Measurements from ENCODE around the gene CYB5R4. TPM values are rescaled to one million over a fixed set of nuclear protein-coding genes. Genes with fewer than 3 reads are reported as not detected.

CYB5R4 gene
- total RNA-seq, 4 donors from 2014 or later = 8.5 to 13.2 (median 10.2) TPM

DNA sequence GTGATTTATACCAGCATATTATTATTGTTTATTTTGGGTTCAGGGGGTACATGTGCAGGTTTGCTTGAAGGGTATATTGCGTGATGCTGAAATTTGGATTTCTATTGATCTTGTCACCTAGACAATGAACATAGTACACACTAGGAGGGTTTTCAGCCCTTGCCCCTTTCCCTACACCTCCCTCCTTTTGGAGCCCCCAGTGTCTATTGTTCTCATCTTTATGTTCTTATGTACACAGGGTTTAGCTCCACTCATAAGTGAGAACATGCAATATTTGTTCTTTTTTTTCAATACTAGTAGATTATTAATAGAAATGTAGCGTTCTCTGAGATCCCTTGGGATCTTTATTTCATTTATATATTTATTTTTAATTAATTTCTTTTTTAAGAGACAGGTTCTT is 94.9 kb downstream of the CYB5R4 start:
- in situ Hi-C loops (cut with MboI; ENCODE audit: low sequenced_read_pairs in 4 of 4) = no loop called here
- Histone ChIP-seq H3K4me1 (no peaks in the 10 kb centered on the region), H3K36me3 (peaks cover 0 to 18% of the 10 kb centered on the region in 2 donors), H3K9me3 (no peaks in the 10 kb centered on the region), H3K4me3 (no peak overlapping the region), H3K27ac (no peak overlapping the region), H3K27me3 (no peaks in the 10 kb centered on the region)
- intact Hi-C loops (cut with DNase I; ENCODE audit: low total_unique reads) = no loop called here
- no peak for ATAC-seq
- TF ChIP-seq CTCF (IDR thresholded peaks at IDR 0.05 in 4 of 5, conservative IDR thresholded peaks at IDR 0.05 in 1 of 5) (no peak), POLR2A (IDR thresholded peaks at IDR 0.05) (no peak)
- no peak for DNase-seq

DNA sequence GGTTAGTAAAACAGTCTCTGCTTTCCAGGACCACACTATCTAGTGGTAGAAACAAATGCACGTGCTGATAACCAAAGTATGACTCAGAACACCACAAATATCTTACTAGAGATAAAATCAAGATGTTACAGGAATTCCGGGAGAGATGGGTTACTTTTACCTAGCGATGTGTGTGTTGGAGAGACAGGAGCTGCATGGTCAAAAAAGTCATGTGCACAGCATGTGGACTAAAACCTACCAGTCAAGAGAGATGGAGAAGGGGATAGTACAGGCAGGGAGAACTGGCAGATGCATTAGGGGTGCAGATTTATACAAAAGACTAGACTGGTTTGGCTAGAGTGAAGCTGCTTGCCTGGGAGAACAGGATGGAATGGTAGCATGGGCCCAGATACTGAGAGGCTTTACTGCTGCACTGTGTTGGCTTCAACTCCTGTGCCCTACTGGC is 98.8 kb downstream of the CYB5R4 start:
- in situ Hi-C loops (cut with MboI; ENCODE audit: low sequenced_read_pairs in 4 of 4) (no loop called here), intact Hi-C loops (cut with DNase I; ENCODE audit: low total_unique reads) (no loop called here)
- H3K27me3 ChIP-seq = no peaks in the 10 kb centered on the region
- ATAC-seq (no peak), DNase-seq (no peak)
- peaks cover 0 to 45% of the 10 kb centered on the region in 2 donors for H3K36me3 ChIP-seq
- no peak for TF ChIP-seq CTCF (IDR thresholded peaks at IDR 0.05 in 4 of 5, conservative IDR thresholded peaks at IDR 0.05 in 1 of 5)
- no peak for TF ChIP-seq POLR2A (IDR thresholded peaks at IDR 0.05)
- no peak overlapping the region for H3K27ac ChIP-seq
- H3K4me1 ChIP-seq = no peaks in the 10 kb centered on the region
- no peak overlapping the region for H3K4me3 ChIP-seq
- no peaks in the 10 kb centered on the region for H3K9me3 ChIP-seq

DNA sequence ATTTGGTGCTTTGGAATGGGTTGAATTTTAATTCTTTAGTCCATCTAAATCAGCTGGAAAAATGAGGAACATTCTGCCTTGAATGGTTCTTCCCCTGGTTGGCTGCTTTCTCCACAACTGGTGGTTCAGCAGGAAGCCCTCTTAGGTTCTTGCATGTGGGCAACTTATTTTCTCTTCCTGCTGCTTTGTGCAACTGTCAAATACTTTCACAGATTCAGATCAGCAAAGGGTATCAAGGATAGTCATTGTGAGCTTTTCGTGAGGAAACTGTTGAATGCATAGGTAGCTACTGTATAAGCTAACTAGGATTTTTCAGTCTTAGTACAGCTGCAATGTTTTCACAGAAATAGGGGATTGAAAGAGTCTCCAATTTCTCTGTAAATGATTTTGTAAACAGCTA is 101.2 kb downstream of the CYB5R4 start:
- peaks cover 0 to 39% of the 10 kb centered on the region in 2 donors for H3K36me3 ChIP-seq
- intact Hi-C loops (cut with DNase I; ENCODE audit: low total_unique reads) = no loop called here
- TF ChIP-seq CTCF (IDR thresholded peaks at IDR 0.05 in 4 of 5, conservative IDR thresholded peaks at IDR 0.05 in 1 of 5) = no peak
- no peak for TF ChIP-seq POLR2A (IDR thresholded peaks at IDR 0.05)
- ATAC-seq (no peak), DNase-seq (no peak)
- H3K4me3 ChIP-seq = no peak overlapping the region
- no peaks in the 10 kb centered on the region for H3K4me1 ChIP-seq
- H3K9me3 ChIP-seq = no peaks in the 10 kb centered on the region
- in situ Hi-C loops (cut with MboI; ENCODE audit: low sequenced_read_pairs in 4 of 4) = no loop called here
- H3K27ac ChIP-seq = no peak overlapping the region
- H3K27me3 ChIP-seq = no peaks in the 10 kb centered on the region

GRCh38 chr6:83962582-83962981 is 103.1 kb downstream of the CYB5R4 start:
- in situ Hi-C loops (cut with MboI; ENCODE audit: low sequenced_read_pairs in 4 of 4) (no loop called here), intact Hi-C loops (cut with DNase I; ENCODE audit: low total_unique reads) (no loop called here)
- H3K4me3 ChIP-seq = no peak overlapping the region
- TF ChIP-seq POLR2A (IDR thresholded peaks at IDR 0.05) (no peak), CTCF (IDR thresholded peaks at IDR 0.05 in 4 of 5, conservative IDR thresholded peaks at IDR 0.05 in 1 of 5) (no peak)
- H3K9me3 ChIP-seq = peaks cover 0 to 10% (median 0%) of the 10 kb centered on the region in 3 donors
- H3K27me3 ChIP-seq = no peaks in the 10 kb centered on the region
- no peaks in the 10 kb centered on the region for H3K4me1 ChIP-seq
- DNase-seq (no peak), ATAC-seq (no peak)
- peaks cover 0 to 33% of the 10 kb centered on the region in 2 donors for H3K36me3 ChIP-seq
- no peak overlapping the region for H3K27ac ChIP-seq

DNA sequence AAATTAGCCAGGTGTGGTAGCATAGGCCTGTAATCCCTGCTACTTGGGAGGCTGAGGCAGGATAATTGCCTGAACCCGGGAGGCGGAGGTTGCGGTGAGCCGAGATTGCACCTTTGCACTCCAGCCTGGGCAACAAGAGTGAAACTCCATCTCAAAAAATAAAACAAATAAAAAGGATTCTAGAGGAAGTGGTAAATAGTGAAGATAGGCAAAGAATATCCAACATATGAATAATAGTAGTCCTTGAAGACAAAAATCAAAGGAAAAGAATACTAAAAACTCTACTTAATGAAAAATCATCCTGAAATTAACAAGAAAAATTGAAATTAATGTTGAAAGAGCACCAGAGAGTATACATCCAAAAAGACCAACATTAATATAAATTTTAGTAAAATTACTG is 107.0 kb downstream of the CYB5R4 start:
- TF ChIP-seq CTCF (IDR thresholded peaks at IDR 0.05 in 4 of 5, conservative IDR thresholded peaks at IDR 0.05 in 1 of 5) = no peak
- TF ChIP-seq POLR2A (IDR thresholded peaks at IDR 0.05) = no peak
- intact Hi-C loops (cut with DNase I; ENCODE audit: low total_unique reads) = no loop called here
- no peak for DNase-seq
- Histone ChIP-seq H3K9me3 (peaks cover 0 to 10% (median 0%) of the 10 kb centered on the region in 3 donors), H3K4me1 (no peaks in the 10 kb centered on the region), H3K36me3 (peaks cover 0 to 17% of the 10 kb centered on the region in 2 donors), H3K4me3 (no peak overlapping the region), H3K27me3 (no peaks in the 10 kb centered on the region), H3K27ac (no peak overlapping the region)
- ATAC-seq = no peak
- in situ Hi-C loops (cut with MboI; ENCODE audit: low sequenced_read_pairs in 4 of 4) = no loop called here

Measured in gastrocnemius medialis (tissue), 4 donors.